ENCODE data around the gene ARHGAP18. TPM values are rescaled to one million over a fixed set of nuclear protein-coding genes. Genes with fewer than 3 reads are reported as not detected.

ARHGAP18 gene
- total and polyA plus RNA-seq, 3 experiments from 2014 or later: 5.8 to 7.2 (median 6.5) TPM

GRCh38 chr6:129707028-129707427 lies 2.9 kb downstream of the ARHGAP18 start:
- DNase-seq: no peak
- POLR2A ChIA-PET: no interaction called here
- CTCF ChIA-PET: interaction anchor here (1.1 to 1.6 kb wide), 3 partner anchors 13 to 36 kb away, joined by 3 to 4 read pairs (median 4); no protein-coding TSS in a partner anchor
- Mint-ChIP-seq H3K27me3 (peaks cover 0 to 5% of the 10 kb centered on the region in 2 donors), H3K4me3 (no peak overlapping the region), H3K36me3 (peaks cover 0 to 8% (median 4%) of the 10 kb centered on the region in 3 donors), H3K27ac (no peak overlapping the region), H3K4me1 (peaks cover 49 to 66% (median 62%) of the 10 kb centered on the region in 3 donors), H3K9me3 (no peaks in the 10 kb centered on the region)
- Histone ChIP-seq H3K4me1 (ENCODE audit: insufficient read depth, low read length) (peaks cover 13% of the 10 kb centered on the region), H3K27me3 (ENCODE audit: insufficient read depth, low read length, poor library complexity, severe bottlenecking) (no peaks in the 10 kb centered on the region), H3K36me3 (ENCODE audit: insufficient read depth, low read length) (no peaks in the 10 kb centered on the region), H3K4me3 (ENCODE audit: low read length) (no peak overlapping the region), H3K27ac (ENCODE audit: low read depth, low read length) (no peak overlapping the region), H3K9me3 (ENCODE audit: low read length) (no peaks in the 10 kb centered on the region)

- H3K9me3 Mint-ChIP-seq: no peaks in the 10 kb centered on the region
- no peak overlapping the region for H3K27ac ChIP-seq (ENCODE audit: low read depth, low read length)
- ChIA-PET CTCF (interaction anchor here (0.7 kb wide), 1 partner anchor 32 kb away, joined by 3 read pairs; no protein-coding TSS in a partner anchor), POLR2A (no interaction called here)
- no peak for DNase-seq
- no peak overlapping the region for H3K27ac Mint-ChIP-seq
- peaks cover 8% of the 10 kb centered on the region for H3K4me1 ChIP-seq (ENCODE audit: insufficient read depth, low read length)
- H3K4me1 Mint-ChIP-seq: peaks cover 46 to 74% (median 69%) of the 10 kb centered on the region in 3 donors
- no peaks in the 10 kb centered on the region for H3K36me3 ChIP-seq (ENCODE audit: insufficient read depth, low read length)
- H3K9me3 ChIP-seq (ENCODE audit: low read length): no peaks in the 10 kb centered on the region
- H3K4me3 Mint-ChIP-seq: no peak overlapping the region
- no peaks in the 10 kb centered on the region for H3K27me3 ChIP-seq (ENCODE audit: insufficient read depth, low read length, poor library complexity, severe bottlenecking)
- no peak overlapping the region for H3K4me3 ChIP-seq (ENCODE audit: low read length)
- peaks cover 0 to 8% (median 4%) of the 10 kb centered on the region in 3 donors for H3K36me3 Mint-ChIP-seq
- peaks cover 0 to 1% of the 10 kb centered on the region in 2 donors for H3K27me3 Mint-ChIP-seq
These were observed 4.8 kb downstream of the ARHGAP18 start for GRCh38 chr6:129705212-129705611.

GRCh38 chr6:129704708-129705107 lies 5.3 kb downstream of the ARHGAP18 start:
- CTCF ChIA-PET: interaction anchor here (1.0 kb wide), 1 partner anchor 34 kb away, joined by 5 read pairs; no protein-coding TSS in a partner anchor
- Histone ChIP-seq H3K4me3 (ENCODE audit: low read length) (no peak overlapping the region), H3K27me3 (ENCODE audit: insufficient read depth, low read length, poor library complexity, severe bottlenecking) (no peaks in the 10 kb centered on the region), H3K4me1 (ENCODE audit: insufficient read depth, low read length) (peaks cover 7% of the 10 kb centered on the region), H3K36me3 (ENCODE audit: insufficient read depth, low read length) (no peaks in the 10 kb centered on the region), H3K27ac (ENCODE audit: low read depth, low read length) (no peak overlapping the region), H3K9me3 (ENCODE audit: low read length) (no peaks in the 10 kb centered on the region)
- Mint-ChIP-seq H3K4me3 (no peak overlapping the region), H3K27ac (peak overlapping the region in 2 of 8 donors; percentile 20 to 56), H3K36me3 (peaks cover 0 to 4% (median 4%) of the 10 kb centered on the region in 3 donors), H3K9me3 (no peaks in the 10 kb centered on the region), H3K4me1 (peaks cover 42 to 72% (median 68%) of the 10 kb centered on the region in 3 donors), H3K27me3 (no peaks in the 10 kb centered on the region)
- POLR2A ChIA-PET: no interaction called here
- DNase-seq: no peak

- Mint-ChIP-seq H3K9me3 (no peaks in the 10 kb centered on the region), H3K4me1 (peaks cover 26 to 60% (median 50%) of the 10 kb centered on the region in 3 donors), H3K36me3 (peaks cover 0 to 4% (median 1%) of the 10 kb centered on the region in 3 donors), H3K27me3 (no peaks in the 10 kb centered on the region), H3K4me3 (no peak overlapping the region), H3K27ac (peak overlapping the region in 1 of 8 donors; percentile 45)
- DNase-seq: no peak
- POLR2A ChIA-PET: interaction anchor here (0.6 kb wide), 1 partner anchor 146 kb away, joined by 5 read pairs; no protein-coding TSS in a partner anchor
- H3K27me3 ChIP-seq (ENCODE audit: insufficient read depth, low read length, poor library complexity, severe bottlenecking): no peaks in the 10 kb centered on the region
- no peaks in the 10 kb centered on the region for H3K9me3 ChIP-seq (ENCODE audit: low read length)
- H3K4me1 ChIP-seq (ENCODE audit: insufficient read depth, low read length): no peaks in the 10 kb centered on the region
- H3K36me3 ChIP-seq (ENCODE audit: insufficient read depth, low read length): no peaks in the 10 kb centered on the region
- H3K4me3 ChIP-seq (ENCODE audit: low read length): no peak overlapping the region
- no peak overlapping the region for H3K27ac ChIP-seq (ENCODE audit: low read depth, low read length)
- CTCF ChIA-PET: no interaction called here
These were observed 8.1 kb downstream of the ARHGAP18 start for GRCh38 chr6:129701721-129702455.

- Histone ChIP-seq H3K36me3 (ENCODE audit: insufficient read depth, low read length) (no peaks in the 10 kb centered on the region), H3K4me1 (ENCODE audit: insufficient read depth, low read length) (peaks cover 1% of the 10 kb centered on the region), H3K27ac (ENCODE audit: low read depth, low read length) (no peak overlapping the region), H3K9me3 (ENCODE audit: low read length) (no peaks in the 10 kb centered on the region), H3K4me3 (ENCODE audit: low read length) (no peak overlapping the region), H3K27me3 (ENCODE audit: insufficient read depth, low read length, poor library complexity, severe bottlenecking) (no peaks in the 10 kb centered on the region)
- Mint-ChIP-seq H3K9me3 (no peaks in the 10 kb centered on the region), H3K4me1 (peaks cover 31 to 66% (median 62%) of the 10 kb centered on the region in 3 donors), H3K36me3 (peaks cover 0 to 4% (median 0%) of the 10 kb centered on the region in 3 donors), H3K27me3 (no peaks in the 10 kb centered on the region), H3K4me3 (no peak overlapping the region), H3K27ac (no peak overlapping the region)
- ChIA-PET POLR2A (interaction anchor here (1.0 kb wide), 1 partner anchor 17 kb away, joined by 3 read pairs; no protein-coding TSS in a partner anchor), CTCF (interaction anchor here (1.5 kb wide), 1 partner anchor 9 kb away, joined by 8 read pairs; the partner anchor contains the start of gene ARHGAP18)
- no peak for DNase-seq
These were observed 9.3 kb downstream of the ARHGAP18 start for GRCh38 chr6:129700666-129701065.

GRCh38 chr6:129699659-129700058 lies 10.3 kb downstream of the ARHGAP18 start:
- Histone ChIP-seq H3K36me3 (ENCODE audit: insufficient read depth, low read length) (no peaks in the 10 kb centered on the region), H3K27me3 (ENCODE audit: insufficient read depth, low read length, poor library complexity, severe bottlenecking) (no peaks in the 10 kb centered on the region), H3K4me3 (ENCODE audit: low read length) (no peak overlapping the region), H3K4me1 (ENCODE audit: insufficient read depth, low read length) (peaks cover 5% of the 10 kb centered on the region), H3K27ac (ENCODE audit: low read depth, low read length) (no peak overlapping the region), H3K9me3 (ENCODE audit: low read length) (no peaks in the 10 kb centered on the region)
- Mint-ChIP-seq H3K4me1 (peaks cover 32 to 62% (median 58%) of the 10 kb centered on the region in 3 donors), H3K9me3 (no peaks in the 10 kb centered on the region), H3K36me3 (peaks cover 0 to under 1% (median 0%) of the 10 kb centered on the region in 3 donors), H3K4me3 (no peak overlapping the region), H3K27me3 (no peaks in the 10 kb centered on the region), H3K27ac (no peak overlapping the region)
- no peak for DNase-seq
- ChIA-PET POLR2A (interaction anchor here (1.0 kb wide), 1 partner anchor 16 kb away, joined by 3 read pairs; no protein-coding TSS in a partner anchor), CTCF (interaction anchor here (1.5 kb wide), 2 partner anchors 10 to 14 kb away, joined by 4 to 8 read pairs; partner anchors contain the start of gene ARHGAP18)

GRCh38 chr6:129698430-129698829 lies 11.5 kb downstream of the ARHGAP18 start:
- no peak for DNase-seq
- Mint-ChIP-seq H3K4me3 (no peak overlapping the region), H3K4me1 (peaks cover 35 to 66% (median 55%) of the 10 kb centered on the region in 3 donors), H3K27me3 (no peaks in the 10 kb centered on the region), H3K36me3 (no peaks in the 10 kb centered on the region), H3K9me3 (no peaks in the 10 kb centered on the region), H3K27ac (no peak overlapping the region)
- POLR2A ChIA-PET: no interaction called here
- CTCF ChIA-PET: interaction anchor here (1.5 kb wide), 1 partner anchor 16 kb away, joined by 4 read pairs; no protein-coding TSS in a partner anchor
- Histone ChIP-seq H3K4me3 (ENCODE audit: low read length) (no peak overlapping the region), H3K27me3 (ENCODE audit: insufficient read depth, low read length, poor library complexity, severe bottlenecking) (no peaks in the 10 kb centered on the region), H3K27ac (ENCODE audit: low read depth, low read length) (no peak overlapping the region), H3K36me3 (ENCODE audit: insufficient read depth, low read length) (no peaks in the 10 kb centered on the region), H3K9me3 (ENCODE audit: low read length) (no peaks in the 10 kb centered on the region), H3K4me1 (ENCODE audit: insufficient read depth, low read length) (peaks cover 5% of the 10 kb centered on the region)

- Mint-ChIP-seq H3K4me1 (peaks cover 41 to 66% (median 58%) of the 10 kb centered on the region in 3 donors), H3K4me3 (no peak overlapping the region), H3K27me3 (no peaks in the 10 kb centered on the region), H3K36me3 (peaks cover 0 to 3% (median 0%) of the 10 kb centered on the region in 3 donors), H3K9me3 (no peaks in the 10 kb centered on the region), H3K27ac (no peak overlapping the region)
- POLR2A ChIA-PET: no interaction called here
- no peak for DNase-seq
- Histone ChIP-seq H3K36me3 (ENCODE audit: insufficient read depth, low read length) (no peaks in the 10 kb centered on the region), H3K4me1 (ENCODE audit: insufficient read depth, low read length) (peaks cover 5% of the 10 kb centered on the region), H3K4me3 (ENCODE audit: low read length) (no peak overlapping the region), H3K27me3 (ENCODE audit: insufficient read depth, low read length, poor library complexity, severe bottlenecking) (no peaks in the 10 kb centered on the region), H3K27ac (ENCODE audit: low read depth, low read length) (no peak overlapping the region), H3K9me3 (ENCODE audit: low read length) (no peaks in the 10 kb centered on the region)
- CTCF ChIA-PET: no interaction called here
These were observed 12.2 kb downstream of the ARHGAP18 start for GRCh38 chr6:129697788-129698187.

Data from CD8-positive, alpha-beta memory T cell (primary cell).